ENCODE data around the gene GOLGA1. TPM values are rescaled to one million over a fixed set of nuclear protein-coding genes. Genes with fewer than 3 reads are reported as not detected.

GOLGA1 gene
- total and polyA plus RNA-seq, 10 of the 15 experiments (the other 5 are each of a cell fraction or from before 2014, with no cell fraction given): 2.9 to 14.1 (median 8.1) TPM

- no peak for FAIRE-seq
- Histone ChIP-seq H3K36me3 (ENCODE audit: control insufficient read depth in 2 of 2, insufficient read depth in 2 of 2, low read length in 1 of 2) (peaks cover 24 to 32% of the 10 kb centered on the region in 2 experiments), H3K9me3 (replicated peaks; ENCODE audit: control insufficient read depth, insufficient read depth, low read length) (no peaks in the 10 kb centered on the region), H3K4me1 (ENCODE audit: control insufficient read depth, insufficient read depth, low read length) (peaks cover 6% of the 10 kb centered on the region), H3K4me2 (ENCODE audit: control insufficient read depth, insufficient read depth) (no peak overlapping the region), H3K27me3 (replicated peaks in 1 of 2; ENCODE audit: control insufficient read depth in 2 of 2, insufficient read depth in 2 of 2, low read length in 1 of 2) (no peaks in the 10 kb centered on the region), H3K4me3 (no peak overlapping the region), H3K9ac (ENCODE audit: control insufficient read depth, insufficient read depth, low read length) (no peak overlapping the region), H3K27ac (ENCODE audit: control insufficient read depth, insufficient read depth) (no peak overlapping the region), H2AFZ (ENCODE audit: control insufficient read depth, low read depth, low read length) (no peak overlapping the region), H3K79me2 (ENCODE audit: control insufficient read depth, insufficient read depth, low read length) (peaks cover 2% of the 10 kb centered on the region; the same call in 1 of the 2 replicates), H4K20me1 (ENCODE audit: control insufficient read depth, insufficient read depth) (no peaks in the 10 kb centered on the region; the same call in 1 of the 2 replicates)
- ChIA-PET POLR2A (interaction anchor here (1.2 to 1.3 kb wide), 2 partner anchors 9 to 12 kb away, joined by 3 read pairs; no protein-coding TSS in a partner anchor), SMC1A (ENCODE audit: uncharacterized antibody, unreplicated experiment) (no interaction called here), CTCF (interaction anchor here (1.0 kb wide), 2 partner anchors 9 to 28 kb away, joined by 3 to 8 read pairs; partner anchors contain the start of gene WDR38), RAD21 (ENCODE audit: unreplicated experiment) (no interaction called here)
- no peak for ATAC-seq
- in situ Hi-C loops (cut with MboI) (no loop called here), intact Hi-C loops (cut with micrococcal nuclease; ENCODE audit: unreplicated experiment) (no loop called here)
- 94% methylated on average over 15 of the region's 16 CpGs for WGBS (ENCODE audit: insufficient coverage, insufficient replicate concordance, low lambda C conversion rate, missing lambda C conversion rate)
- no TSS peak for BruUV-seq (replicated peaks)
- no peak for DNase-seq (ENCODE audit: low read depth, low spot score)
- TF ChIP-seq ZSCAN29 (IDR thresholded peaks at IDR 0.05): no peak
- TF ChIP-seq PKNOX1 (IDR thresholded peaks at IDR 0.05): no peak
- TF ChIP-seq HSF1 (IDR thresholded peaks at IDR 0.05; ENCODE audit: low read depth, low read length): no peak
- TF ChIP-seq CHD4 (IDR thresholded peaks at IDR 0.05): no peak
- no peak for TF ChIP-seq ELK1 (IDR thresholded peaks at IDR 0.05; ENCODE audit: low read depth, low read length)
- TF ChIP-seq ATF3 (IDR thresholded peaks at IDR 0.05; ENCODE audit: borderline replicate concordance, extremely low read depth, low read depth, low read length): no peak
- TF ChIP-seq ATF7 (IDR thresholded peaks at IDR 0.05; ENCODE audit: low read depth): no peak
- no peak for TF ChIP-seq CREM (IDR thresholded peaks at IDR 0.05; ENCODE audit: low read depth)
- no peak for TF ChIP-seq IRF5 (IDR thresholded peaks at IDR 0.05; ENCODE audit: borderline replicate concordance)
- no peak for TF ChIP-seq TARDBP (IDR thresholded peaks at IDR 0.05; ENCODE audit: borderline replicate concordance)
- no peak for TF ChIP-seq CHD2 (IDR thresholded peaks at IDR 0.05; ENCODE audit: borderline replicate concordance, low read depth, low read length)
- TF ChIP-seq ZBTB33 (IDR thresholded peaks at IDR 0.05): no peak
- no peak for TF ChIP-seq ETV6 (conservative IDR thresholded peaks at IDR 0.05 in 1 of 2, IDR thresholded peaks at IDR 0.05 in 1 of 2; ENCODE audit: borderline replicate concordance in 1 of 2, low read depth in 1 of 2)
- TF ChIP-seq CHD1 (IDR thresholded peaks at IDR 0.05; ENCODE audit: low read depth, low read length): no peak
- TF ChIP-seq BMI1 (IDR thresholded peaks at IDR 0.05; ENCODE audit: borderline replicate concordance): no peak
- TF ChIP-seq TCF12 (IDR thresholded peaks at IDR 0.05; ENCODE audit: low read depth, low read length): no peak
- TF ChIP-seq NR2C1 (IDR thresholded peaks at IDR 0.05): no peak
These were observed 59.6 kb downstream of the GOLGA1 start for GRCh38 chr9:124881138-124881743.
